HCEC 1CT (cell line): ENCODE results near the gene CFAP210.
"Not testable (repeated sequence)": the region's sequence is repeated elsewhere in the genome, so short reads cannot be mapped to it uniquely, and the experiment has no call there.

Experiments
- DNase-seq: peaks from one replicate; pipeline ENCODE4 v3.0.0-alpha.2; 2017

CFAP210 gene

DNA sequence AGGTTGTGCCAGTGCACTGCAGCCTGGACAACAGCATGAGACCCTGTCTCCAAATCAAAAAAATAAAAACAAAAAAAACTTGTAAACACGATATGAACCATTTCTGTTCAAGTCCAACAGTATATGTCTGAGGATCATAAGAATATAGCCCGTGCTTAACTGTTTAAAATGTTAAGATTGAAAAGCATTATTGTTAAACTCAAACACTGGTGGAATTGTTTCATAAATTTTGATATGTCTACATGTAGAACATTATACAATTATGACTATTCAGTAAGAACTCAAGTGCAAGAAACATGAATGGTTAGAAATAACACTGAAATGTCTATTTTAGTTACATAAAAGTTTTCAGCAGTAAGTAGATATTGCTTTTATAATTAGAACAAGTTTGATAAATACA is 80.3 kb downstream of the CFAP210 start:
- no peak for DNase-seq

DNA sequence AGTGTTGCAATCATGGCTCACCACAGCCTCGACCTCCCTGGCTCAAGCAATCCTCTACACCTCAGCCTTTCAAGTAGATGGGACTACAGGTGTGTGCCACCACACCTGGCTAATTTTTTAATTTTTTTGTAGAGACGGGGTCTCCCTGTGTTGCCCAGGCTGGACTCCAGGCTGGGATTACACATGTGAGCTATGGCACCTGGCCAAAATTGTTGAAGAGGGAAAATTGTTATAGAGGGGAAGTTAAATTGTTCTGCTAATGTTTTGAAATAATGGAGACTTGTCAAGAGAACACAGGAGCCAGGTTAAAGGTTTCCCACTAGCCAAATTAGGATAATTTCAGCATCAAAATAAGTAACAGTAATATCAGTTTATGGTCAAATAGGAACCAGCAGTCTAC is 84.9 kb downstream of the CFAP210 start:
- no peak for DNase-seq

DNA sequence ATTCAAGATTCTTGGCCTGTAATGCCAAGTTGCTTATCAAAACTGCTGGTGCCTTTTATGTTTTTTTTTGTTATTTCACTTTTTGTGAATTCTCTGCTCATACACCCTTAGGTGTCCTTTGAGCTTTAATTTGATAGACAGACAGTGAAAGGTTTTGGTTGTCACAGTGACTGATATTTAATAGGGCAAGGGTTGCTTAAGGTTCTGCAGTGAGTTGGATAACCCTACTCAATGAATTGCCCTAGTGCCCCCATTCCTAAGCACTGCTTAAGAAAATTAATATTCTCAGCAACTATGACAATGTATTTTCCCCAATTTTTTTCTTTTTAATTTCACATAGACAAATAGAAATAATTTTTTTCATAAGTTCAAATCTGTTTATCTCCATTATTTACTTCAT is 94.6 kb downstream of the CFAP210 start:
- no peak for DNase-seq

DNA sequence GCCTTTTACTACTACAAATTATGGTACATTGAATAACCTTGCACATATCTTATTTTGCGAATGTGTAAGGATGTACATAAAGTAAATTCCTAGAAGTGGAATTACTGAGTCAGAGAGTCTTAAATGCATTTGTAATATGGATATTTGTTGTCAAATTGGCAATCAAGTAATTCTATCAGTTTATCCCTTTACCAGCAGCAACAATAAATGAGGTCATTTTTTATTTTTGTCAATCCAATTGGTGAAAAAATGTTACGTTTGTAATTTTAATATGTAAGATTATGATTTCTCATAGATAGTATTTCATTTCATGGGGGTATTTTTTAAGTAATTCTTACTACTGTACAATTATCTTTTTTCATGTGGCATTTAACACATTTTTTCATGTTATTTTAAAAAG is 95.2 kb downstream of the CFAP210 start:
- no peak for DNase-seq

DNA sequence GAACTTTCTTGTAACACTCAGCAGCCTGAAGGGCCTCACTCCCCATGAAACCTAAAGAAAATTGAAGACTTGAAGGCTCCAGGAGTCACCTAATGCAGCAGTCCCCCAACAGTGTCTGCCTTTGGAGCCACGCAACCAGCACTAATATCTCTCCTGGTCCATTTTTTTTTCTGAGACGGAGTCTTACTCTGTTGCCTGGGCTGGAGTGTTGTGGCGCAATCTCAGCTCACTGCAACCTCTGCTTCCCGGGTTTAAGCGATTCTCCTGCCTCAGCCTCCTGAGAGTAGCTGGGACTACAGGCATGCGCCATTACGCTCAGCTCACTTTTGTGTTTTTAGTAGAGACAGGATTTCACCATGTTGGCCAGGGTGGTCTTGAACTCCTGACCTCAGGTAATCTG is 97.7 kb downstream of the CFAP210 start:
- DNase-seq = not testable (repeated sequence)
